Ovary (tissue), 3 donors: ENCODE measurements around the gene VILL.

ENCODE experiments used
- EP300 ChIP-seq: sonication (generic); formaldehyde crosslinking; IDR thresholded peaks from one replicate; pipeline ENCODE4 v1.6.1; 2017; ENCODE audit warnings: antibody characterized with exemption
- TF ChIP-seq, protein P1 (sequence below), 3 donors: fragments of 450-650 bp in 2 of 3; fragments of 200-600 bp in 1 of 3; IDR thresholded peaks; one replicate each; pipeline versions ENCODE4 v1.5.1 to v1.8.0; 2016 to 2022; ENCODE audit warnings: antibody characterized with exemption in 3 of 3, mild to moderate bottlenecking in 1 of 3
- donor health status: DM: no; HTN: no; CAD: no.

- TF ChIP-seq, protein P1, sequence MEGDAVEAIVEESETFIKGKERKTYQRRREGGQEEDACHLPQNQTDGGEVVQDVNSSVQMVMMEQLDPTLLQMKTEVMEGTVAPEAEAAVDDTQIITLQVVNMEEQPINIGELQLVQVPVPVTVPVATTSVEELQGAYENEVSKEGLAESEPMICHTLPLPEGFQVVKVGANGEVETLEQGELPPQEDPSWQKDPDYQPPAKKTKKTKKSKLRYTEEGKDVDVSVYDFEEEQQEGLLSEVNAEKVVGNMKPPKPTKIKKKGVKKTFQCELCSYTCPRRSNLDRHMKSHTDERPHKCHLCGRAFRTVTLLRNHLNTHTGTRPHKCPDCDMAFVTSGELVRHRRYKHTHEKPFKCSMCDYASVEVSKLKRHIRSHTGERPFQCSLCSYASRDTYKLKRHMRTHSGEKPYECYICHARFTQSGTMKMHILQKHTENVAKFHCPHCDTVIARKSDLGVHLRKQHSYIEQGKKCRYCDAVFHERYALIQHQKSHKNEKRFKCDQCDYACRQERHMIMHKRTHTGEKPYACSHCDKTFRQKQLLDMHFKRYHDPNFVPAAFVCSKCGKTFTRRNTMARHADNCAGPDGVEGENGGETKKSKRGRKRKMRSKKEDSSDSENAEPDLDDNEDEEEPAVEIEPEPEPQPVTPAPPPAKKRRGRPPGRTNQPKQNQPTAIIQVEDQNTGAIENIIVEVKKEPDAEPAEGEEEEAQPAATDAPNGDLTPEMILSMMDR (IDR thresholded peaks at IDR 0.05) = no peak
- TF ChIP-seq EP300 = no peak
These were observed 29.2 kb downstream of the VILL start for GRCh38 chr3:38019658-38020341.
